Trophoblast cell (in vitro differentiated cells and primary cell): ENCODE data around the gene TCP10L.

Source experiments
- DNase-seq, 2 donors: peaks; one replicate each; pipeline ENCODE4 v3.0.0-alpha.2; 2016
- H2AFZ ChIP-seq: 2 replicates; pipeline ENCODE4 v1.6.1; 2013; ENCODE audit warnings: low read length, moderate library complexity, mild to moderate bottlenecking; ENCODE audit not compliant: insufficient read depth, poor library complexity
- H2AK5ac ChIP-seq: 2 replicates; pipeline ENCODE4 v1.6.1; 2013; ENCODE audit warnings: mild to moderate bottlenecking, low read length
- H2BK120ac ChIP-seq: 2 replicates; pipeline ENCODE4 v1.6.1; 2013; ENCODE audit warnings: low read length, mild to moderate bottlenecking, moderate library complexity; ENCODE audit not compliant: insufficient read depth, poor library complexity
- H2BK12ac ChIP-seq: 2 replicates; pipeline ENCODE4 v1.6.1; 2013; ENCODE audit warnings: mild to moderate bottlenecking, low read length, moderate library complexity
- H2BK5ac ChIP-seq: 2 replicates; pipeline ENCODE4 v1.6.1; 2013; ENCODE audit warnings: low read length, low read depth, moderate library complexity, mild to moderate bottlenecking; ENCODE audit not compliant: poor library complexity
- H3K14ac ChIP-seq: 2 replicates; pipeline ENCODE4 v1.6.1; 2013; ENCODE audit warnings: mild to moderate bottlenecking, low read length
- H3K18ac ChIP-seq: 2 replicates; pipeline ENCODE4 v1.6.1; 2013; ENCODE audit warnings: mild to moderate bottlenecking, low read length
- H3K23ac ChIP-seq: 2 replicates; pipeline ENCODE4 v1.6.1; 2013; ENCODE audit warnings: low read length
- H3K27ac ChIP-seq: 2 replicates; pipeline ENCODE4 v1.5.1; 2013; ENCODE audit warnings: low read depth, mild to moderate bottlenecking, inconsistent platforms, low read length, moderate library complexity
- H3K27me3 ChIP-seq: 2 replicates; pipeline ENCODE4 v1.6.1; 2013; ENCODE audit warnings: inconsistent platforms, mild to moderate bottlenecking, low read length, moderate library complexity; ENCODE audit not compliant: insufficient read depth
- H3K36me3 ChIP-seq, 2 experiments: 1 replicate in 1 of 2; 2 replicates in 1 of 2; pipeline ENCODE4 v1.6.1; 2013; ENCODE audit warnings: low read length in 2 of 2, mild to moderate bottlenecking in 2 of 2, moderate library complexity in 1 of 2; ENCODE audit not compliant: insufficient read depth in 2 of 2, control insufficient read depth in 1 of 2
- H3K4ac ChIP-seq: 2 replicates; pipeline ENCODE4 v1.6.1; 2013; ENCODE audit warnings: low read depth, mild to moderate bottlenecking, low read length, moderate library complexity
- H3K4me1 ChIP-seq, 2 experiments: 1 replicate in 1 of 2; 2 replicates in 1 of 2; pipeline ENCODE4 v1.6.1; 2013; ENCODE audit warnings: low read length in 2 of 2, mild to moderate bottlenecking in 2 of 2, moderate library complexity in 1 of 2; ENCODE audit not compliant: insufficient read depth in 2 of 2, control insufficient read depth in 1 of 2
- H3K4me2 ChIP-seq: 2 replicates; pipeline ENCODE4 v1.6.1; 2013; ENCODE audit warnings: inconsistent platforms, mild to moderate bottlenecking, low read length, moderate library complexity
- H3K4me3 ChIP-seq: 2 replicates; pipeline ENCODE4 v1.5.1; 2013; ENCODE audit warnings: mild to moderate bottlenecking, low read depth, low read length, inconsistent platforms
- H3K79me1 ChIP-seq: one replicate; pipeline ENCODE4 v1.6.1; 2013; ENCODE audit warnings: low read length
- H3K79me2 ChIP-seq: 2 replicates; pipeline ENCODE4 v1.6.1; 2013; ENCODE audit warnings: low read length, mild to moderate bottlenecking; ENCODE audit not compliant: control insufficient read depth, insufficient read depth, poor library complexity
- H3K9ac ChIP-seq: 2 replicates; pipeline ENCODE4 v1.6.1; 2013; ENCODE audit warnings: mild to moderate bottlenecking, low read length
- H3K9me3 ChIP-seq: 2 replicates; pipeline ENCODE4 v1.6.1; 2013; ENCODE audit warnings: low read depth, mild to moderate bottlenecking, control low read depth, inconsistent platforms, low read length; ENCODE audit not compliant: insufficient read depth
- H4K12ac ChIP-seq: 2 replicates; pipeline ENCODE4 v1.6.1; 2013; ENCODE audit warnings: low read depth, mild to moderate bottlenecking, low read length, moderate library complexity
- H4K8ac ChIP-seq: 2 replicates; pipeline ENCODE4 v1.6.1; 2013; ENCODE audit warnings: low read depth, mild to moderate bottlenecking, low read length, moderate library complexity
- H4K91ac ChIP-seq: one replicate; pipeline ENCODE4 v1.6.1; 2013; ENCODE audit warnings: low read depth, mild to moderate bottlenecking, low read length, moderate library complexity
- WGBS: extraction: QIAGEN DNeasy Blood & Tissue Kit; methylation state at CpG from one replicate; pipeline ENCODE4 v1.1.7; 2013; ENCODE audit warnings: missing lambda C conversion rate; ENCODE audit not compliant: insufficient read length, insufficient coverage; ENCODE audit errors: extremely low coverage; 5-methylcytosine and 5-hydroxymethylcytosine counted together

Gene TCP10L

DNA sequence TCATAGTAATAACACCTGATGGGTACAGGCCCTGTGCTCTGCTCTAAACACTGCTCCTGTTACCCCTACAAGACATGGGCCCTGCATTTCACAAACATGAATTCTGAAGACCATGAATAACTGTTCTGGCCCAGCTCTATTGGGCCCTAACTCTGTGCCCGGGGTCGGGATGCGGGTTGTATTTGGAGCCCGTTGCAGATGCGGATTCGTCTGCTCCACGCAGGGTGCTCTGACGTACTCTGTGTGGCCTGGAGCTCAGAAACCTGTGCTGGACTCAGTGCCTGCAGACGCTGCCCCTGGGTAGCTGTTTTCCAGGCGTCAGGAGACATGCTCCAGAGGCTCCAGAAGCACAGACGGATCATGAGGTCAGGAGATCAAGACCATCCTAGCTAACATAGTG is 10.1 kb upstream of the TCP10L start:
- no peak overlapping the region for H3K4me3 ChIP-seq

GRCh38 chr21:32593690-32594089 is 8.4 kb upstream of the TCP10L start:
- Histone ChIP-seq H3K14ac (no peak overlapping the region), H2BK12ac (no peak overlapping the region), H4K91ac (no peak overlapping the region), H2AFZ (no peak overlapping the region), H3K36me3 (no peaks in the 10 kb centered on the region), H3K27me3 (no peaks in the 10 kb centered on the region), H3K4me3 (no peak overlapping the region), H3K79me1 (no peaks in the 10 kb centered on the region), H3K4me2 (no peak overlapping the region), H4K12ac (no peak overlapping the region), H2AK5ac (no peak overlapping the region), H3K9ac (no peak overlapping the region), H3K18ac (no peak overlapping the region), H3K23ac (no peak overlapping the region), H3K4ac (no peak overlapping the region), H3K27ac (no peak overlapping the region), H3K79me2 (no peaks in the 10 kb centered on the region), H2BK120ac (no peak overlapping the region), H3K9me3 (peaks cover 1% of the 10 kb centered on the region), H4K8ac (no peak overlapping the region), H3K4me1 (no peaks in the 10 kb centered on the region), H2BK5ac (no peak overlapping the region)
- WGBS, result no CpG with 5 or more reads among the region's 8 CpGs
- no peak for DNase-seq

More for the DNA sequence above, 10.1 kb upstream of the TCP10L start:
- no peak overlapping the region for H2BK12ac ChIP-seq
- no peak overlapping the region for H3K18ac ChIP-seq
- H3K79me1 ChIP-seq, result no peaks in the 10 kb centered on the region
- no peak overlapping the region for H3K4me2 ChIP-seq
- H3K27ac ChIP-seq, result no peak overlapping the region
- no peak overlapping the region for H2BK120ac ChIP-seq
- H3K79me2 ChIP-seq, result no peaks in the 10 kb centered on the region
- H2AK5ac ChIP-seq, result no peak overlapping the region
- H3K14ac ChIP-seq, result no peak overlapping the region
- no CpG with 5 or more reads among the region's 11 CpGs for WGBS
- H4K91ac ChIP-seq, result no peak overlapping the region
- no peaks in the 10 kb centered on the region for H3K27me3 ChIP-seq
- H3K23ac ChIP-seq, result no peak overlapping the region
- no peak overlapping the region for H3K9ac ChIP-seq
- no peak overlapping the region for H3K4ac ChIP-seq
- no peaks in the 10 kb centered on the region for H3K4me1 ChIP-seq
- H4K8ac ChIP-seq, result no peak overlapping the region
- H2BK5ac ChIP-seq, result no peak overlapping the region
- H3K36me3 ChIP-seq, result peaks cover 7% of the 10 kb centered on the region in 2 experiments
- peaks cover 1% of the 10 kb centered on the region for H3K9me3 ChIP-seq
- DNase-seq, result no peak
- no peak overlapping the region for H4K12ac ChIP-seq
- no peak overlapping the region for H2AFZ ChIP-seq

- no CpG with 5 or more reads among the region's 10 CpGs for WGBS
- Histone ChIP-seq H3K23ac (no peak overlapping the region), H3K4me3 (no peak overlapping the region), H2BK5ac (no peak overlapping the region), H3K27me3 (no peaks in the 10 kb centered on the region), H3K27ac (no peak overlapping the region), H3K4me2 (no peak overlapping the region), H2AFZ (no peak overlapping the region), H3K4me1 (no peaks in the 10 kb centered on the region), H2BK12ac (no peak overlapping the region), H3K36me3 (no peaks in the 10 kb centered on the region), H3K79me2 (no peaks in the 10 kb centered on the region), H3K4ac (no peak overlapping the region), H2AK5ac (no peak overlapping the region), H3K79me1 (no peaks in the 10 kb centered on the region), H3K9ac (no peak overlapping the region), H4K8ac (no peak overlapping the region), H3K14ac (no peak overlapping the region), H3K9me3 (peaks cover 1% of the 10 kb centered on the region), H2BK120ac (no peak overlapping the region), H4K12ac (no peak overlapping the region), H4K91ac (no peak overlapping the region), H3K18ac (no peak overlapping the region)
- no peak for DNase-seq
Observed at GRCh38 chr21:32592929-32593502, 7.7 kb upstream of the TCP10L start.

DNA sequence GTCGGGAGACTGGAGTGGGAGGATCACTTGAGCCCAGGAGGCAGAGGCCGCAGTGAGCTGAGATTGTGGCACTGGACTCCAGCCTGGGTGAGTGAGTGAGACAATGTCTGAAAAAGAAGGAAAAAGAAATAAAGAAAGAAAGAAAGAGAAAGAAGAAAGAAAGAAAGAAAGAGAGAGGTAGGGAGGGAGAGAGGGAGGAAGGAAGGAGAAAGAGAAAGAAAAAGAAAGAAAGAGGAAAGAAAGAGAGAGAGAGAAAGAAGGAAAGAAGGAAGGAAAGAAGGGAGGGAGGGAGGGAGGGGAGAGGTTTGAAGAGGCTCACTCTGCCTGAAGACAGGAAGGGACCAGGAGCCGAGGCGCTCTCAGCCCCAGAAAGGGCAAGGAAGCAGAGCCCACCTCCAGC is 4.8 kb upstream of the TCP10L start:
- Histone ChIP-seq H3K23ac (no peak overlapping the region), H4K12ac (no peak overlapping the region), H2BK120ac (no peak overlapping the region), H3K9ac (no peak overlapping the region), H3K14ac (no peak overlapping the region), H3K79me2 (no peaks in the 10 kb centered on the region), H3K4me1 (no peaks in the 10 kb centered on the region), H2BK5ac (no peak overlapping the region), H3K79me1 (no peaks in the 10 kb centered on the region), H3K9me3 (no peaks in the 10 kb centered on the region), H3K18ac (no peak overlapping the region), H3K27ac (no peak overlapping the region), H3K27me3 (no peaks in the 10 kb centered on the region), H3K4ac (no peak overlapping the region), H3K4me3 (no peak overlapping the region), H2AK5ac (no peak overlapping the region), H4K91ac (no peak overlapping the region), H3K4me2 (no peak overlapping the region), H4K8ac (no peak overlapping the region), H3K36me3 (peaks cover 0 to 2% of the 10 kb centered on the region in 2 experiments), H2AFZ (no peak overlapping the region), H2BK12ac (no peak overlapping the region)
- DNase-seq, result no peak
- no CpG with 5 or more reads among the region's 4 CpGs for WGBS
